Measurements from ENCODE around the gene COLQ.

DNA sequence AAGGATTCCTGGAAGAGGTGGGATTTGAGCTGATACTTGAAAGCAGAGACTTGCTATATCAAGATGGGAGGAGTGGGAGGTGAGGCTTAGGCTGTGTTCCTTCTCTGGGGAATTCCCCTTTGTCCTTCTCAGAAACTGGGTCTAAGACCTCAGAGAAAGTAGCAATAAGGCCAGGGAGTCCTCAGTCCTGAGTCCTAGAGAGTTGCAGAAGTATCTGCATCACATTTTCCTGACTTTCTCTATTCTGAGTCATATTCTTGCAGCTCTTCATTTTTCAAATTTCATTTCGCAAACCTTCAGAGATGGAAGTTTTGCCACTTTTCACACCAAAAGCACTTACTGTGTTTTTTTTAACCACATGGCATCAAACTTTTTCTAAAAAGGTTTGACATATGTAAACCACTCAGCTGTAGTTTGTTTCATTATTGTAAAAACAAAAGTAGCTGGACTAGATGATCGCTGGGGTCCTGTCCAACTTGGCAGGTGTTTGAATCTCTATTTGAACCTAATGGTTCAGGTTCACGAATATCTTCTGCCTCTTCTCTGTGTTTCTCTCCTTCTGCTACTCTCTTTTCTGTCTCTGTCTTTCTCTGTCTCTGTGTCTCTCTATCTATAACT is 21.3 kb downstream of the COLQ start:
- TF ChIP-seq, protein P1, sequence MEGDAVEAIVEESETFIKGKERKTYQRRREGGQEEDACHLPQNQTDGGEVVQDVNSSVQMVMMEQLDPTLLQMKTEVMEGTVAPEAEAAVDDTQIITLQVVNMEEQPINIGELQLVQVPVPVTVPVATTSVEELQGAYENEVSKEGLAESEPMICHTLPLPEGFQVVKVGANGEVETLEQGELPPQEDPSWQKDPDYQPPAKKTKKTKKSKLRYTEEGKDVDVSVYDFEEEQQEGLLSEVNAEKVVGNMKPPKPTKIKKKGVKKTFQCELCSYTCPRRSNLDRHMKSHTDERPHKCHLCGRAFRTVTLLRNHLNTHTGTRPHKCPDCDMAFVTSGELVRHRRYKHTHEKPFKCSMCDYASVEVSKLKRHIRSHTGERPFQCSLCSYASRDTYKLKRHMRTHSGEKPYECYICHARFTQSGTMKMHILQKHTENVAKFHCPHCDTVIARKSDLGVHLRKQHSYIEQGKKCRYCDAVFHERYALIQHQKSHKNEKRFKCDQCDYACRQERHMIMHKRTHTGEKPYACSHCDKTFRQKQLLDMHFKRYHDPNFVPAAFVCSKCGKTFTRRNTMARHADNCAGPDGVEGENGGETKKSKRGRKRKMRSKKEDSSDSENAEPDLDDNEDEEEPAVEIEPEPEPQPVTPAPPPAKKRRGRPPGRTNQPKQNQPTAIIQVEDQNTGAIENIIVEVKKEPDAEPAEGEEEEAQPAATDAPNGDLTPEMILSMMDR (conservative IDR thresholded peaks at IDR 0.05; ENCODE audit: low read depth, low read length), result no peak
- TF ChIP-seq EZH2 (IDR thresholded peaks at IDR 0.05; ENCODE audit: low read length, unreplicated experiment), result no peak
